GM12873 (cell line): Measurements from ENCODE around the gene RPS6KA4.

Experiments
- CTCF ChIP-seq: IDR thresholded peaks from 2 replicates; pipeline ENCODE4 v1.5.1; 2012; ENCODE audit warnings: low read depth, mild to moderate bottlenecking, moderate library complexity, low read length, control low read depth; ENCODE audit not compliant: insufficient read depth; ENCODE audit errors: missing control alignments

The RPS6KA4 gene

GRCh38 chr11:64352995-64353714 is 5.8 kb upstream of the RPS6KA4 start:
- TF ChIP-seq CTCF, result no peak

- TF ChIP-seq CTCF, result no peak
These were observed 5.1 kb upstream of the RPS6KA4 start for GRCh38 chr11:64353715-64354506.

- peak; percentile 56 for TF ChIP-seq CTCF
These were observed 3.7 kb upstream of the RPS6KA4 start for GRCh38 chr11:64355078-64355940.

GRCh38 chr11:64356498-64357411 is 2.2 kb upstream of the RPS6KA4 start:
- peak; percentile 52 for TF ChIP-seq CTCF

GRCh38 chr11:64357446-64357845 is 1.5 kb upstream of the RPS6KA4 start:
- no peak for TF ChIP-seq CTCF

- TF ChIP-seq CTCF, result no peak
These were observed 942 bp upstream of the RPS6KA4 start for GRCh38 chr11:64357904-64358535.
